HepG2 (cell line): Measurements from ENCODE around the gene EIF4A3. TPM values are rescaled to one million over a fixed set of nuclear protein-coding genes. Genes with fewer than 3 reads are reported as not detected.

Experiments used
- ATAC-seq: fragments of 200-7000 bp; cut with Tn5 transposase; 3 replicates; pipeline ENCODE4 v1.9.1; 2020; ENCODE audit warnings: mild to moderate bottlenecking, moderate library complexity
- BruUV-seq: library from RNA; stranded (reverse); fragments of 400-500 nt; replicated peaks from 2 replicates; lab custom pipeline; 2021; lab: Mats Ljungman, UMichigan
- CTCF ChIA-PET: fragments of 300-600 bp; formaldehyde crosslinking; extraction: SDS; loops from one replicate; lab custom pipeline; 2021; ENCODE audit warnings: low total read pairs, inconsistent platforms, low intra/inter-chr PET ratio; lab: Yijun Ruan, JAX
- POLR2A ChIA-PET: fragments of 350-600 bp; sonication (Branson Sonifier 250); formaldehyde crosslinking; loops from one replicate; lab custom pipeline; 2020; ENCODE audit warnings: antibody characterized with exemption, inconsistent platforms; lab: Yijun Ruan, JAX
- DNase-seq: peaks from one replicate; pipeline ENCODE4 v3.0.0-alpha.2; 2015; ENCODE audit warnings: low spot score
- FAIRE-seq: peaks from 3 replicates; lab custom pipeline; 2011; peaks lifted over from hg19 to GRCh38; lab: Jason Lieb, UNC
- H2AFZ ChIP-seq: one replicate; pipeline ENCODE4 v1.6.1; 2011; ENCODE audit warnings: low read length, inconsistent platforms
- H3K27ac ChIP-seq: fragments of 300-600 bp; 3 replicates; pipeline ENCODE4 v1.8.0; 2011; ENCODE audit warnings: mixed run types, mild to moderate bottlenecking, mixed read lengths, low read length, inconsistent platforms; ENCODE audit not compliant: insufficient read depth; ENCODE audit errors: extremely low read length
- H3K27me3 ChIP-seq, 2 experiments: fragments of 200-600 bp in 1 of 2; 2 replicates in 1 of 2; 3 replicates in 1 of 2; pipeline versions ENCODE4 v1.6.0 to v1.8.0; 2011; ENCODE audit warnings: low read length in 2 of 2, mild to moderate bottlenecking in 2 of 2, moderate library complexity in 2 of 2, inconsistent platforms in 1 of 2; ENCODE audit not compliant: insufficient read depth in 2 of 2, control insufficient read depth in 1 of 2
- H3K36me3 ChIP-seq, 2 experiments: fragments of 200-600 bp in 1 of 2; replicated peaks in 1 of 2; 2 replicates in 1 of 2; 3 replicates in 1 of 2; pipeline versions ENCODE4 v1.5.1 to v1.8.0; 2011; ENCODE audit warnings: low read length in 2 of 2, inconsistent platforms in 1 of 2; ENCODE audit not compliant: insufficient read depth in 2 of 2, control insufficient read depth in 1 of 2
- H3K4me1 ChIP-seq: 2 replicates; pipeline ENCODE4 v1.5.1; 2012; ENCODE audit warnings: low read length, inconsistent platforms; ENCODE audit not compliant: insufficient read depth
- H3K4me2 ChIP-seq: 2 replicates; pipeline ENCODE4 v1.6.0; 2011; ENCODE audit warnings: low read depth, low read length, inconsistent platforms
- H3K4me3 ChIP-seq, 3 experiments: fragments of 200-600 bp in 1 of 3; sonication (generic), shearing (Covaris generic) in 1 of 3; replicated peaks in 1 of 3; 2 replicates each; pipeline ENCODE4 v1.5.1; 2011 to 2016; ENCODE audit warnings: low read length in 3 of 3, inconsistent platforms in 2 of 3, low read depth in 2 of 3, mild to moderate bottlenecking in 2 of 3, control low read depth in 1 of 3, mixed read lengths in 1 of 3; ENCODE audit not compliant: insufficient read depth in 1 of 3
- H3K79me2 ChIP-seq: one replicate; pipeline ENCODE4 v1.6.1; 2011; ENCODE audit warnings: low read length, inconsistent platforms; ENCODE audit not compliant: insufficient read depth
- H3K9ac ChIP-seq: 2 replicates; pipeline ENCODE4 v1.6.0; 2011; ENCODE audit warnings: mild to moderate bottlenecking, low read depth, low read length, inconsistent platforms; ENCODE audit not compliant: insufficient read depth
- H3K9me3 ChIP-seq: 2 replicates; pipeline ENCODE4 v1.5.1; 2012; ENCODE audit warnings: mild to moderate bottlenecking, low read length
- H4K20me1 ChIP-seq: 2 replicates; pipeline ENCODE4 v1.6.0; 2011; ENCODE audit warnings: inconsistent platforms, mild to moderate bottlenecking, low read length, moderate library complexity; ENCODE audit not compliant: insufficient read depth
- PCBP2 ChIP-seq: fragments of 200-400 bp; formaldehyde crosslinking; optimal IDR thresholded peaks from 2 replicates; pipeline ENCODE3; 2018; ENCODE audit warnings: low read length, low read depth; ENCODE audit not compliant: poor library complexity, severe bottlenecking
- SMAD1 ChIP-seq: sonication (generic); formaldehyde crosslinking; IDR thresholded peaks from 2 replicates; pipeline ENCODE4 v1.4.0; 2020; ENCODE audit warnings: missing genetic modification reagents, low read depth, mild to moderate bottlenecking, borderline replicate concordance
- THAP11 ChIP-seq: IDR thresholded peaks from 2 replicates; pipeline ENCODE4 v1.6.1; 2016; ENCODE audit warnings: missing biosample characterization, missing genetic modification reagents
- ZBTB33 ChIP-seq: sonication (generic); formaldehyde crosslinking; IDR thresholded peaks from 2 replicates; pipeline ENCODE4 v1.4.0; 2020; ENCODE audit warnings: missing genetic modification reagents
- WGBS: methylation state at CpG from one replicate; pipeline ENCODE4 v1.1.6; 2017; ENCODE audit warnings: low lambda C conversion rate; 5-methylcytosine and 5-hydroxymethylcytosine counted together
- in situ Hi-C: cut with HindIII; loops from 2 replicates; pipeline ENCODE4 v1.10.0; 2017; ENCODE audit warnings: low pct_unique_long_range_greater_than_20kb; ENCODE audit not compliant: extremely low pct_ligation_motif_present
- intact Hi-C: fragments of 100-400 bp; cut with micrococcal nuclease; formaldehyde crosslinking; loops from one replicate; pipeline ENCODE4 v1.10.0; 2022; ENCODE audit not compliant: unreplicated experiment
- polyA plus RNA-seq, 8 experiments: library from polyadenylated mRNA; depleted of rRNA in 3 of 8; stranded (reverse) in 7 of 8; unstranded in 1 of 8; fragments of >200 nt; fragmentation: Illumina TruSeq in 4 of 8; extraction: Trizol in 4 of 8; gene quantifications; 2 replicates each; pipeline versions ENCODE4 v1.2.1 to v1.2.3, GENCODE V29; 2011 to 2016; ENCODE audit warnings: low read depth in 4 of 8, missing spikeins in 1 of 8, mixed read lengths in 1 of 8; ENCODE audit not compliant: insufficient read depth in 1 of 8
- total RNA-seq, 5 experiments: library from RNA; depleted of rRNA; stranded (reverse); fragments of >200 nt; fragmentation: Illumina TruSeq; extraction: Trizol; gene quantifications; 2 replicates each; pipeline ENCODE4 v1.2.3, GENCODE V29; 2016; ENCODE audit warnings: low read depth in 1 of 5
- TF ChIP-seq, protein P1 (sequence below): IDR thresholded peaks from 2 replicates; pipeline ENCODE4 v1.4.0; 2020; ENCODE audit warnings: mild to moderate bottlenecking, missing genetic modification reagents

Gene EIF4A3
- total and polyA plus RNA-seq, 2 of the 13 experiments (the other 11 are each of a cell fraction or from before 2014, with no cell fraction given) = 145 to 187 TPM

- TF ChIP-seq, protein P1, sequence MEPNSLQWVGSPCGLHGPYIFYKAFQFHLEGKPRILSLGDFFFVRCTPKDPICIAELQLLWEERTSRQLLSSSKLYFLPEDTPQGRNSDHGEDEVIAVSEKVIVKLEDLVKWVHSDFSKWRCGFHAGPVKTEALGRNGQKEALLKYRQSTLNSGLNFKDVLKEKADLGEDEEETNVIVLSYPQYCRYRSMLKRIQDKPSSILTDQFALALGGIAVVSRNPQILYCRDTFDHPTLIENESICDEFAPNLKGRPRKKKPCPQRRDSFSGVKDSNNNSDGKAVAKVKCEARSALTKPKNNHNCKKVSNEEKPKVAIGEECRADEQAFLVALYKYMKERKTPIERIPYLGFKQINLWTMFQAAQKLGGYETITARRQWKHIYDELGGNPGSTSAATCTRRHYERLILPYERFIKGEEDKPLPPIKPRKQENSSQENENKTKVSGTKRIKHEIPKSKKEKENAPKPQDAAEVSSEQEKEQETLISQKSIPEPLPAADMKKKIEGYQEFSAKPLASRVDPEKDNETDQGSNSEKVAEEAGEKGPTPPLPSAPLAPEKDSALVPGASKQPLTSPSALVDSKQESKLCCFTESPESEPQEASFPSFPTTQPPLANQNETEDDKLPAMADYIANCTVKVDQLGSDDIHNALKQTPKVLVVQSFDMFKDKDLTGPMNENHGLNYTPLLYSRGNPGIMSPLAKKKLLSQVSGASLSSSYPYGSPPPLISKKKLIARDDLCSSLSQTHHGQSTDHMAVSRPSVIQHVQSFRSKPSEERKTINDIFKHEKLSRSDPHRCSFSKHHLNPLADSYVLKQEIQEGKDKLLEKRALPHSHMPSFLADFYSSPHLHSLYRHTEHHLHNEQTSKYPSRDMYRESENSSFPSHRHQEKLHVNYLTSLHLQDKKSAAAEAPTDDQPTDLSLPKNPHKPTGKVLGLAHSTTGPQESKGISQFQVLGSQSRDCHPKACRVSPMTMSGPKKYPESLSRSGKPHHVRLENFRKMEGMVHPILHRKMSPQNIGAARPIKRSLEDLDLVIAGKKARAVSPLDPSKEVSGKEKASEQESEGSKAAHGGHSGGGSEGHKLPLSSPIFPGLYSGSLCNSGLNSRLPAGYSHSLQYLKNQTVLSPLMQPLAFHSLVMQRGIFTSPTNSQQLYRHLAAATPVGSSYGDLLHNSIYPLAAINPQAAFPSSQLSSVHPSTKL = 0 out of 2 replicates have a peak, but pooled peaks have one; percentile 19
- TF ChIP-seq PCBP2 = no peak
- 0 out of 2 replicates have a peak, but pooled peaks have one; percentile 49 for TF ChIP-seq SMAD1
Measured at GRCh38 chr17:80187090-80187489, 40.2 kb upstream of the EIF4A3 start (continued).

- Histone ChIP-seq H3K27me3 (peaks cover 20 to 96% of the 10 kb centered on the region in 2 experiments), H3K27ac (no peak overlapping the region), H2AFZ (no peak overlapping the region), H3K4me1 (peaks cover 15% of the 10 kb centered on the region), H3K4me2 (no peak overlapping the region), H3K9me3 (no peaks in the 10 kb centered on the region), H3K79me2 (no peaks in the 10 kb centered on the region), H4K20me1 (no peaks in the 10 kb centered on the region), H3K9ac (no peak overlapping the region)
- POLR2A ChIA-PET = no interaction called here
- ATAC-seq (no peak), FAIRE-seq (no peak)
- intact Hi-C loops = no loop called here
- TF ChIP-seq THAP11 (CRISPR knock-in tag) (no peak), ZBTB33 (peak; percentile 42; the same call in 1 of the 2 replicates)
- TF ChIP-seq, all 625 proteins: peak for 1
- Histone ChIP-seq H3K4me3 (no peak overlapping the region), H3K36me3 (no peaks in the 10 kb centered on the region)
- CTCF ChIA-PET = no interaction called here
- WGBS = 37% methylated on average over 9 of the region's 9 CpGs
- in situ Hi-C loops = no loop called here
- no TSS peak for BruUV-seq
- DNase-seq = no peak
Measured at GRCh38 chr17:80185968-80186367, 39.0 kb upstream of the EIF4A3 start.
